Sciatic nerve (tissue), 2 donors: Measurements from ENCODE around the gene GAB1. TPM values are rescaled to one million over a fixed set of nuclear protein-coding genes. Genes with fewer than 3 reads are reported as not detected.

Experiments used
- ATAC-seq: fragments of 200-7000 bp; cut with Tn5 transposase; one replicate; pipeline ENCODE4 v1.9.1; 2020; ENCODE audit warnings: mild to moderate bottlenecking, moderate library complexity
- DNase-seq: peaks from one replicate; pipeline ENCODE4 v3.0.0-alpha.2; 2020; ENCODE audit warnings: low spot score
- intact Hi-C: fragments of 100-400 bp; cut with DNase I; formaldehyde crosslinking; loops from one replicate; pipeline ENCODE4 v1.14.2; 2022
- total RNA-seq: library from RNA; stranded (reverse); fragmentation: NEBNext Ultra II Directional; extraction: Animal tissue kit (Norgen Biotek cat#: 25700); gene quantifications from one replicate; pipeline ENCODE4 v1.2.1, GENCODE V29; 2021
- donor health status: DM: no; HTN: no; CAD: no.
- donor health status: DM: no; HTN: no; CAD: no.

The GAB1 gene
- total RNA-seq, 1 donor from 2014 or later, result 279 TPM

- DNase-seq, result no peak
- no peak for ATAC-seq
- intact Hi-C loops, result no loop called here
These were observed 18.3 kb downstream of the GAB1 start for GRCh38 chr4:143354990-143355389.

GRCh38 chr4:143355540-143356217 lies 19.0 kb downstream of the GAB1 start:
- no peak for DNase-seq
- intact Hi-C loops, result no loop called here
- ATAC-seq, result peak; percentile 52

- no peak for ATAC-seq
- DNase-seq, result no peak
- intact Hi-C loops, result no loop called here
These were observed 19.8 kb downstream of the GAB1 start for GRCh38 chr4:143356493-143356892.

GRCh38 chr4:143357161-143357845 lies 20.6 kb downstream of the GAB1 start:
- no peak for DNase-seq
- intact Hi-C loops, result no loop called here
- ATAC-seq, result no peak

GRCh38 chr4:143358419-143358818 lies 21.7 kb downstream of the GAB1 start:
- ATAC-seq (no peak), DNase-seq (no peak)
- intact Hi-C loops, result no loop called here

GRCh38 chr4:143358923-143359643 lies 22.4 kb downstream of the GAB1 start:
- intact Hi-C loops, result no loop called here
- ATAC-seq (peak; percentile 57), DNase-seq (no peak)

- intact Hi-C loops, result no loop called here
- ATAC-seq (no peak), DNase-seq (no peak)
These were observed 23.0 kb downstream of the GAB1 start for GRCh38 chr4:143359644-143360193.

- intact Hi-C loops, result no loop called here
These were observed 24.4 kb downstream of the GAB1 start for GRCh38 chr4:143360838-143361625.

GRCh38 chr4:143362349-143363046 lies 25.8 kb downstream of the GAB1 start:
- DNase-seq (no peak), ATAC-seq (no peak)
- intact Hi-C loops, result no loop called here

More at GRCh38 chr4:143360838-143361625, 24.4 kb downstream of the GAB1 start:
- ATAC-seq, result no peak
- no peak for DNase-seq

- intact Hi-C loops, result no loop called here
- DNase-seq (no peak), ATAC-seq (no peak)
These were observed 26.7 kb downstream of the GAB1 start for GRCh38 chr4:143363332-143363731.

GRCh38 chr4:143364063-143364462 lies 27.4 kb downstream of the GAB1 start:
- intact Hi-C loops, result no loop called here
- no peak for DNase-seq
- ATAC-seq, result no peak

GRCh38 chr4:143367863-143368262 lies 31.2 kb downstream of the GAB1 start:
- intact Hi-C loops, result no loop called here
- no peak for DNase-seq

GRCh38 chr4:143369552-143369951 lies 32.9 kb downstream of the GAB1 start:
- DNase-seq (no peak), ATAC-seq (peak; percentile 53)
- intact Hi-C loops, result no loop called here

More at GRCh38 chr4:143367863-143368262, 31.2 kb downstream of the GAB1 start:
- no peak for ATAC-seq

- intact Hi-C loops, result no loop called here
- no peak for ATAC-seq
- no peak for DNase-seq
These were observed 35.6 kb downstream of the GAB1 start for GRCh38 chr4:143372093-143372915.

GRCh38 chr4:143374255-143374654 lies 37.6 kb downstream of the GAB1 start:
- DNase-seq, result no peak

GRCh38 chr4:143374771-143375170 lies 38.1 kb downstream of the GAB1 start:
- intact Hi-C loops, result no loop called here
- DNase-seq (no peak), ATAC-seq (no peak)

More at GRCh38 chr4:143374255-143374654, 37.6 kb downstream of the GAB1 start:
- intact Hi-C loops, result no loop called here
- no peak for ATAC-seq

- DNase-seq (no peak), ATAC-seq (peak; percentile 67)
- intact Hi-C loops, result no loop called here
These were observed 38.8 kb downstream of the GAB1 start for GRCh38 chr4:143375326-143376073.
